Ovary (tissue), 10 donors: ENCODE data around the gene OR7E24. TPM values are rescaled to one million over a fixed set of nuclear protein-coding genes. Genes with fewer than 3 reads are reported as not detected.
"Not testable (repeated sequence)": the region's sequence is repeated elsewhere in the genome, so short reads cannot be mapped to it uniquely, and the experiment has no call there.

ENCODE experiments used
- DNase-seq, 5 donors: peaks; one replicate each; pipeline ENCODE4 v3.0.0-alpha.2; 2019 to 2020
- H3K27ac ChIP-seq, 2 donors: fragments of 200-600 bp; one replicate each; pipeline versions ENCODE4 v1.5.1 to v1.8.0; 2019 to 2022
- H3K27me3 ChIP-seq: fragments of 200-600 bp; one replicate; pipeline ENCODE4 v1.8.0; 2022
- H3K36me3 ChIP-seq: fragments of 200-600 bp; sonication (generic); one replicate; pipeline ENCODE4 v1.5.1; 2019
- H3K4me1 ChIP-seq: one replicate; pipeline ENCODE4 v1.8.1; 2013; ENCODE audit warnings: mild to moderate bottlenecking, moderate library complexity; ENCODE audit not compliant: insufficient read depth
- H3K4me3 ChIP-seq: fragments of 200-600 bp; sonication (generic); one replicate; pipeline ENCODE4 v1.5.1; 2017
- H3K9me3 ChIP-seq, 2 donors: fragments of 200-600 bp in 1 of 2; sonication (generic) in 1 of 2; one replicate each; pipeline versions ENCODE4 v1.5.1 to v1.8.1; 2013 to 2019; ENCODE audit warnings: mild to moderate bottlenecking in 1 of 2, moderate library complexity in 1 of 2
- EP300 ChIP-seq: sonication (generic); formaldehyde crosslinking; IDR thresholded peaks from one replicate; pipeline ENCODE4 v1.6.1; 2017; ENCODE audit warnings: antibody characterized with exemption
- POLR2A ChIP-seq: fragments of 450-650 bp; IDR thresholded peaks from one replicate; pipeline ENCODE4 v1.6.1; 2017; ENCODE audit warnings: antibody characterized with exemption, mild to moderate bottlenecking, moderate library complexity
- WGBS, 3 donors: extraction: QIAGEN DNeasy Blood & Tissue Kit in 1 of 3; methylation state at CpG; one replicate each; pipeline versions ENCODE4 v1.1.5 to v1.1.7; 2013 to 2017; 5-methylcytosine and 5-hydroxymethylcytosine counted together
- intact Hi-C, 4 donors: fragments of 100-400 bp; cut with DNase I; formaldehyde crosslinking; loops; one replicate each; pipeline versions ENCODE4 v1.11.0 to v1.15.1; 2022 to 2023
- long read RNA-seq, 3 donors: library from polyadenylated mRNA in 2 of 3; unstranded in 2 of 3; transcript quantifications; one replicate each; pipeline ENCODE4 v2.0.0 and lab custom pipeline, GENCODE V29; 2021 to 2026
- polyA plus RNA-seq, 2 donors: library from polyadenylated mRNA; stranded (reverse); fragments of 200-250 nt in 1 of 2; fragments of 350-450 nt in 1 of 2; fragmentation: Illumina TruSeq in 1 of 2; extraction: RNeasy Lipid Tissue Mini Kit (QIAGEN cat#74804) in 1 of 2; gene quantifications; one replicate each; pipeline ENCODE4 v1.2.3, GENCODE V29; 2013 to 2014
- total RNA-seq, 7 donors: library from RNA; depleted of rRNA in 2 of 7; stranded (reverse); fragments of >200 nt in 2 of 7; fragmentation: NEBNext Ultra II Directional in 3 of 7; extraction: Animal tissue kit (Norgen Biotek cat#: 25700) in 3 of 7; gene quantifications; one replicate each; pipeline versions ENCODE4 v1.1.0 to v1.2.4, GENCODE V29; 2016 to 2023
- TF ChIP-seq, protein P1 (sequence below), 3 donors: fragments of 450-650 bp in 2 of 3; fragments of 200-600 bp in 1 of 3; IDR thresholded peaks; one replicate each; pipeline versions ENCODE4 v1.5.1 to v1.8.0; 2016 to 2022; ENCODE audit warnings: antibody characterized with exemption in 3 of 3, mild to moderate bottlenecking in 1 of 3
- donor health status: DM: no; HTN: no; CAD: no; lungs with moderate emphysema.
- donor health status: DM: no; HTN: no; CAD: no.
- donor health status: Bipolar disorder and iron deficiency.
- donor health status: DM: yes; HTN: yes; CAD: no.
- donor health status: DM: no; HTN: no; CAD: no.
- donor health status: DM: yes; HTN: yes; CAD: no.

Gene OR7E24
- total RNA-seq (not detected), polyA plus RNA-seq (not detected)
- long read RNA-seq, donor 1, result 0 reads
- long read RNA-seq, donor 2, result 0 reads
- long read RNA-seq, donor 3, result 0 reads

DNA sequence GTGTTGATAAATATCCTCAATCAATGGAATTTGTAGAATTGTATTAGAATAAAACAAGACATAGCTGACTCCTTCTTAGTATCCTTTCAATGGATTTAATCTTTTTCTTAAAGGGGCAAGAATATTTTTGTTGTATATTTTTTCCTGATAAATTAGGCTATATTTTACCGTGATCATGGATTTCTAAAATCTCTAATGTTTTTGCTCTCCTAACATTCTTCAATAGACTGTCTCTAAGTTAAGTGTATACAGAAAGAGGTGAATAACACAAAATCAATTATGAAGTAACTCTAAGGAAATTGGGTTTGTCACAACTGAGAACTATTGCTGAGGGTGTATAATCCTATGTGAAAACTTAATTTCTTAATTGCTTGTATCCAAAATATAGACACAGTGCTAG is at the start of gene OR7E24:
OR7E24 (plus strand) TSS at position 301 of the 400 bp plus-strand sequence. CDS start 114 bp downstream, outside the sequence.
- H3K4me3 ChIP-seq, result no peak within 1 kb of the TSS
- WGBS, 3 donors, result 55 to 84% (median 72%) methylated on average over 1 of the region's 1 CpG
- DNase-seq, result no peak
- TF ChIP-seq EP300 (no peak), POLR2A (no peak)
- TF ChIP-seq, protein P1, sequence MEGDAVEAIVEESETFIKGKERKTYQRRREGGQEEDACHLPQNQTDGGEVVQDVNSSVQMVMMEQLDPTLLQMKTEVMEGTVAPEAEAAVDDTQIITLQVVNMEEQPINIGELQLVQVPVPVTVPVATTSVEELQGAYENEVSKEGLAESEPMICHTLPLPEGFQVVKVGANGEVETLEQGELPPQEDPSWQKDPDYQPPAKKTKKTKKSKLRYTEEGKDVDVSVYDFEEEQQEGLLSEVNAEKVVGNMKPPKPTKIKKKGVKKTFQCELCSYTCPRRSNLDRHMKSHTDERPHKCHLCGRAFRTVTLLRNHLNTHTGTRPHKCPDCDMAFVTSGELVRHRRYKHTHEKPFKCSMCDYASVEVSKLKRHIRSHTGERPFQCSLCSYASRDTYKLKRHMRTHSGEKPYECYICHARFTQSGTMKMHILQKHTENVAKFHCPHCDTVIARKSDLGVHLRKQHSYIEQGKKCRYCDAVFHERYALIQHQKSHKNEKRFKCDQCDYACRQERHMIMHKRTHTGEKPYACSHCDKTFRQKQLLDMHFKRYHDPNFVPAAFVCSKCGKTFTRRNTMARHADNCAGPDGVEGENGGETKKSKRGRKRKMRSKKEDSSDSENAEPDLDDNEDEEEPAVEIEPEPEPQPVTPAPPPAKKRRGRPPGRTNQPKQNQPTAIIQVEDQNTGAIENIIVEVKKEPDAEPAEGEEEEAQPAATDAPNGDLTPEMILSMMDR (IDR thresholded peaks at IDR 0.05), result no peak
- H3K36me3 ChIP-seq, result no peaks in the 10 kb centered on the region
- H3K9me3 ChIP-seq, result no peaks in the 10 kb centered on the region
- H3K27me3 ChIP-seq, result no peaks in the 10 kb centered on the region
- intact Hi-C loops, result no loop called here
- no peak within 1 kb of the TSS for H3K27ac ChIP-seq
- H3K4me1 ChIP-seq, result no peaks in the 10 kb centered on the region

DNA sequence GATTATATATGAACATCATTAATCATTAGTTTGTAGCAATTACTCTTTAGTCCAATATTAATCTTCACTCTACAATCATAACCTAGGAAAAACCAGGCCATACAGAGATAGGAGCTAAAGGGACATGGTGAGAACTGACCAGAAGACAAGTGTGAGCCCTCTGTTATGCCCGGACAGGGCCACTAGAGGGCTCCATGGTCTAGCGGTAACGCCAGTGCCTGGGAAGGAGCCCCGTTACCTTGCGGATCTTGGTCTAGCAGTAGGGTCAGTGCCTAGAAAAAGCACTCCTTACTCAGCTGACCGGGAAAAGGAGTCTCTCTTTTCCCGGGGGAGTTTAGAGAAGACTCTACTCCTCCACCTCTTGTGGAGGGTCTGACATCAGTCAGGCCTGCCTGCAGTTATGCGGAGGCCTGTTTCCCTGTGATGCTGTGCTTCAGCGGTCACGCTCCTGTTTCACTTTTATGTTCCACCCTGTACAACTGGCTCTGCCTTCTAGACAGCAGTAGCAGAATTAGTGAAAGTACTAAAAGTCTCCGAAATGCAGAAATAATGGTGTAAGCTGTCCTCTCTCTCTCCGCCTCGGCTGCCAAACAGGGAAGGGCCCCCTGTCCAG is 45.1 kb upstream of the OR7E24 start:
- Histone ChIP-seq H3K27me3 (no peaks in the 10 kb centered on the region), H3K36me3 (no peaks in the 10 kb centered on the region), H3K4me3 (peak overlapping the region; percentile 26), H3K27ac (no peak overlapping the region), H3K4me1 (no peaks in the 10 kb centered on the region), H3K9me3 (no peaks in the 10 kb centered on the region)
- intact Hi-C loops, result loop anchor here (5.0 to 10.0 kb wide), 3 partner anchors 589 to 599 kb away; no protein-coding TSS in a partner anchor
- peak; percentile 56 to 81 (median 74) for DNase-seq
- no peak for TF ChIP-seq POLR2A
- TF ChIP-seq, protein P1 (IDR thresholded peaks at IDR 0.05), result peak; percentile 50 to 66 (median 50)
- 15 to 23% (median 18%) methylated on average over 13 of the region's 13 CpGs for WGBS, 3 donors

DNA sequence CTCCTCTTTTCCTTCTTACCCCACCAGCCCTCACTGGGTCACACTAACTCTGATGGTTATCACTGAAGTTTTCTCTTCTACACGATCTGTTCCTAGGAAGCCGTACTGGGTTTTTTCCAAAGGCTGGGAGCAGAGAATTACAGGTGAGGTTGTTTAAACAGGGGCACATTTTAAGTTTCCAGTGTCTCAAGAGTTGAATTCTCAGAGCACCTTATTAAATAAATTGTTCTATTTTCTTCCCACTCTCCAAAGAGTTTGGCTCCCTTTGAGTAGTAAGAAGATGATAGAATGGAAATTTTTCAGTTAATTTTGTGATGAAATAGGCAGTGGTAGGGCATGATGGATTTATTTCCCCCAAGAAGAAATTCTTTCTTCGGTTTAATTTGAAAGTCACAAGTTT is 31.2 kb upstream of the OR7E24 start, which contains the start of gene OR7D4:
OR7D4 (minus strand) TSS at position 101 of the 400 bp plus-strand sequence. CDS start 4,752 bp downstream, outside the sequence.
- intact Hi-C loops, result no loop called here
- no peak within 1 kb of the TSS for H3K27ac ChIP-seq
- WGBS, 3 donors, result 55 to 69% (median 68%) methylated on average over 3 of the region's 3 CpGs
- no peaks in the 10 kb centered on the region for H3K4me1 ChIP-seq
- peaks cover 0 to 2% of the 10 kb centered on the region in 2 donors for H3K9me3 ChIP-seq
- H3K36me3 ChIP-seq, result no peaks in the 10 kb centered on the region
- TF ChIP-seq, protein P1 (IDR thresholded peaks at IDR 0.05), result no peak
- no peak for TF ChIP-seq EP300
- TF ChIP-seq POLR2A, result no peak
- no peaks in the 10 kb centered on the region for H3K27me3 ChIP-seq
- no peak within 1 kb of the TSS for H3K4me3 ChIP-seq
- DNase-seq, result no peak

DNA sequence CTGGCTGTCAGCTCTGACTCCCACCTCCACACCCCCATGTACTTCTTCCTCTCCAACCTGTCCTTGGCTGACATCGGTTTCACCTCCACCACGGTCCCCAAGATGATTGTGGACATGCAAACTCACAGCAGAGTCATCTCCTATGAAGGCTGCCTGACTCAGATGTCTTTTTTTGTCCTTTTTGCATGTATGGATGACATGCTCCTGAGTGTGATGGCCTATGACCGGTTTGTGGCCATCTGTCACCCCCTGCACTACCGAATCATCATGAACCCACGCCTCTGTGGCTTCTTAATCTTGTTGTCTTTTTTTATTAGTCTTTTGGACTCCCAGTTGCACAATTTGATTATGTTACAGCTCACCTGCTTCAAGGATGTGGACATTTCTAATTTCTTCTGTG is 506 bp downstream of the OR7E24 start:
- no peak for TF ChIP-seq EP300
- TF ChIP-seq, protein P1 (IDR thresholded peaks at IDR 0.05), result no peak
- no peak for TF ChIP-seq POLR2A
- no peaks in the 10 kb centered on the region for H3K36me3 ChIP-seq

DNA sequence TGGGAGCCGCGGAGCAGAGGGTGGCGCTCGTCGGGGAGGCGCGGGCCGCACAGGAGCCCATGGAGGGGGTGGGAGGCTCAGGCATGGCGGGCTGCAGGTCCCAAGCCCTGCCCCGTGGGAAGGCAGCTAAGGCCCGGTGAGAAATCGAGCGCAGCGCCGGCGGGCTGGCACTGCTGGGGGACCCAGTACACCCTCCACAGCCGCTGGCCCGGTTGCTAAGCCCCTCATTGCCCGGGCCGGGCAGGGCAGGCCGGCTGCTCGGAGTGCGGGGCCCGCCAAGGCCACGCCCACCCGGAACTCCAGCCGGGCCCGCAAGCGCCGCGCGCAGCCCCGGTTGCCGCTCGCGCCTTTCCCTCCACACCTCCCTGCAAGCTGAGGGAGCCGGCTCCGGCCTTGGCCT is 32.8 kb downstream of the OR7E24 start:
- H3K27ac ChIP-seq, H3K4me1 ChIP-seq, intact Hi-C loops, DNase-seq, H3K36me3 ChIP-seq, H3K4me3 ChIP-seq, H3K27me3 ChIP-seq: not testable (repeated sequence)
- H3K9me3 ChIP-seq, result peaks cover 0 to 16% of the 10 kb centered on the region in 2 donors
- 8 to 26% (median 10%) methylated on average over 4 to 38 of the region's 38 CpGs for WGBS, 3 donors

More for the DNA sequence above, 506 bp downstream of the OR7E24 start:
- no peaks in the 10 kb centered on the region for H3K27me3 ChIP-seq
- no peaks in the 10 kb centered on the region for H3K9me3 ChIP-seq
- H3K27ac ChIP-seq, result no peak overlapping the region
- no peaks in the 10 kb centered on the region for H3K4me1 ChIP-seq
- intact Hi-C loops, result no loop called here
- 62 to 78% (median 69%) methylated on average over 5 of the region's 5 CpGs for WGBS, 3 donors
- H3K4me3 ChIP-seq, result no peak overlapping the region
- no peak for DNase-seq
